HEK293T (cell line): ENCODE results near the gene MEI4.

Experiments
- BHLHE40 ChIP-seq: fragments of 450-650 bp; IDR thresholded peaks from 2 replicates; pipeline ENCODE4 v1.6.1; 2016; ENCODE audit warnings: mild to moderate bottlenecking, moderate library complexity, borderline replicate concordance
- FOXA1 ChIP-seq: fragments of 450-650 bp; IDR thresholded peaks from 2 replicates; pipeline ENCODE4 v1.6.1; 2016; ENCODE audit warnings: mild to moderate bottlenecking
- HDGF ChIP-seq: fragments of 450-650 bp; IDR thresholded peaks from 2 replicates; pipeline ENCODE4 v1.6.1; 2017; ENCODE audit warnings: antibody characterized with exemption, borderline replicate concordance
- SUZ12 ChIP-seq: fragments of 450-650 bp; IDR thresholded peaks from 2 replicates; pipeline ENCODE4 v1.6.1; 2016; ENCODE audit warnings: mild to moderate bottlenecking
- ZNF384 ChIP-seq: fragments of 450-650 bp; IDR thresholded peaks from 2 replicates; pipeline ENCODE4 v1.6.1; 2016

DNA sequence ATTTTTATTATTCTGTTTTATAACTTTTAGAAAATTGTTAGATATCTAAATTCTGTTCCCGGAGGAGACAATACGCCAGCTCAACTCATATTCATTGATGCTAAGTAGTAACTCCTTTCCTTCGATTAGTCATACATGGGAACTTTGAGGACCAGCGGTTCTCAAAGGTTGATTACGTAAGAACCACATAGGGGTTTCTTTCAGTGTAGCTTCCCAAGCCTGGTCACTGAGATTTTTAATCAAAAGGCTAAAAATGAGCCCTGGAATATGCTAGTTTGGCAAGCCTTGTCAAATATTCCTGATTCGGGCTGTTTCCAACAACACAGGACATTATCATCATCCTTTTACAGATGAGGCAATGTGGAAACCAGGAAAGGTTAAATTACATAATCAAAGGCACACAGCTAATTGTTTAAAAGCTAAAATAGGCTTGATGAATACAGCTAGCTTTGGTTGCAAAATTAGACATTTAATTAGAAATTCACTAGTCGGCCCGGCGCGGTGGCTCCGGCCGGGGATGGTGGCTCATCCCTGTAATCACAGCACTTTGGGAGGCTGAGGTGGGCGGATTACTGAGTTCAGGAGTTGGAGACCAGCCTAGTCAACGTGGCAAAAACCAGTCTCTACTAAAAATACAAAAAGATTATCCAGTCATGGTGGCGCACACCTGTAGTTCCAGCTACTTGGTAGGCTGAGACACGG, 14.6 kb upstream of the MEI4 start:
- no peak for TF ChIP-seq BHLHE40
- TF ChIP-seq SUZ12, result no peak
- no peak for TF ChIP-seq FOXA1
- no peak for TF ChIP-seq HDGF
- no peak for TF ChIP-seq ZNF384
